Endothelial cell (in vitro differentiated cells): ENCODE measurements around the gene PLXNA2. TPM values are rescaled to one million over a fixed set of nuclear protein-coding genes. Genes with fewer than 3 reads are reported as not detected.

Source experiments
- DNase-seq: peaks from one replicate; pipeline ENCODE4 v3.0.0; 2021; ENCODE audit warnings: low spot score
- H3K27ac Mint-ChIP-seq: one replicate; pipeline ENCODE4 v1.8.0; 2021; ENCODE audit warnings: mixed read lengths, inconsistent platforms; ENCODE audit not compliant: unreplicated experiment
- H3K27me3 Mint-ChIP-seq: one replicate; pipeline ENCODE4 v1.8.0; 2021; ENCODE audit warnings: mild to moderate bottlenecking, moderate library complexity, mixed read lengths, inconsistent platforms; ENCODE audit not compliant: unreplicated experiment
- H3K36me3 Mint-ChIP-seq: one replicate; pipeline ENCODE4 v1.8.0; 2021; ENCODE audit warnings: mild to moderate bottlenecking, low read depth, mixed read lengths, inconsistent platforms; ENCODE audit not compliant: unreplicated experiment
- H3K4me1 Mint-ChIP-seq: one replicate; pipeline ENCODE4 v1.8.0; 2021; ENCODE audit warnings: mild to moderate bottlenecking, mixed read lengths, inconsistent platforms; ENCODE audit not compliant: unreplicated experiment
- H3K4me3 Mint-ChIP-seq: one replicate; pipeline ENCODE4 v1.8.0; 2021; ENCODE audit warnings: mild to moderate bottlenecking, mixed read lengths, inconsistent platforms; ENCODE audit not compliant: unreplicated experiment
- H3K9me3 Mint-ChIP-seq: one replicate; pipeline ENCODE4 v1.8.0; 2021; ENCODE audit warnings: mixed read lengths, inconsistent platforms; ENCODE audit not compliant: unreplicated experiment
- CTCF ChIP-seq: fragments of 200-600 bp; sonication (generic); IDR thresholded peaks from one replicate; pipeline ENCODE4 v1.5.0; 2021; ENCODE audit warnings: antibody characterized with exemption; ENCODE audit not compliant: unreplicated experiment
- total RNA-seq: library from RNA; stranded (reverse); fragmentation: NEBNext Ultra II Directional; extraction: Animal tissue kit (Norgen Biotek cat#: 25700); gene quantifications from one replicate; pipeline ENCODE4 v1.2.1, GENCODE V29; 2021; ENCODE audit not compliant: unreplicated experiment

Gene PLXNA2
- total RNA-seq, 1 donor from 2014 or later = 25.6 TPM

GRCh38 chr1:208019257-208019656 lies 224.9 kb downstream of the PLXNA2 start:
- no peak for DNase-seq
- H3K9me3 Mint-ChIP-seq = no peaks in the 10 kb centered on the region
- no peaks in the 10 kb centered on the region for H3K4me1 Mint-ChIP-seq
- H3K27ac Mint-ChIP-seq = no peak overlapping the region
- peaks cover 1% of the 10 kb centered on the region for H3K27me3 Mint-ChIP-seq
- H3K36me3 Mint-ChIP-seq = no peaks in the 10 kb centered on the region
- no peak overlapping the region for H3K4me3 Mint-ChIP-seq
- TF ChIP-seq CTCF = no peak

- no peak for TF ChIP-seq CTCF
- no peak for DNase-seq
- Mint-ChIP-seq H3K27me3 (peaks cover 1% of the 10 kb centered on the region), H3K9me3 (no peaks in the 10 kb centered on the region), H3K36me3 (no peaks in the 10 kb centered on the region), H3K4me3 (no peak overlapping the region), H3K27ac (no peak overlapping the region), H3K4me1 (no peaks in the 10 kb centered on the region)
Measured at GRCh38 chr1:208015255-208015654, 228.9 kb downstream of the PLXNA2 start.

GRCh38 chr1:208013210-208013609 lies 231.0 kb downstream of the PLXNA2 start:
- H3K27me3 Mint-ChIP-seq = peaks cover 1% of the 10 kb centered on the region
- no peak for DNase-seq
- H3K27ac Mint-ChIP-seq = no peak overlapping the region
- TF ChIP-seq CTCF = no peak
- H3K9me3 Mint-ChIP-seq = no peaks in the 10 kb centered on the region
- H3K36me3 Mint-ChIP-seq = no peaks in the 10 kb centered on the region
- H3K4me1 Mint-ChIP-seq = no peaks in the 10 kb centered on the region
- H3K4me3 Mint-ChIP-seq = no peak overlapping the region

GRCh38 chr1:208012721-208013120 lies 231.5 kb downstream of the PLXNA2 start:
- no peaks in the 10 kb centered on the region for H3K9me3 Mint-ChIP-seq
- no peaks in the 10 kb centered on the region for H3K36me3 Mint-ChIP-seq
- TF ChIP-seq CTCF = no peak
- H3K27me3 Mint-ChIP-seq = peaks cover 1% of the 10 kb centered on the region
- no peak for DNase-seq
- H3K4me3 Mint-ChIP-seq = no peak overlapping the region
- no peak overlapping the region for H3K27ac Mint-ChIP-seq
- no peaks in the 10 kb centered on the region for H3K4me1 Mint-ChIP-seq

- TF ChIP-seq CTCF = no peak
- Mint-ChIP-seq H3K36me3 (no peaks in the 10 kb centered on the region), H3K27ac (no peak overlapping the region), H3K9me3 (no peaks in the 10 kb centered on the region), H3K27me3 (no peaks in the 10 kb centered on the region), H3K4me1 (peaks cover 4% of the 10 kb centered on the region), H3K4me3 (no peak overlapping the region)
- no peak for DNase-seq
Measured at GRCh38 chr1:208010487-208011071, 233.6 kb downstream of the PLXNA2 start.
